ENCODE measurements around the gene DMRTB1. TPM values are rescaled to one million over a fixed set of nuclear protein-coding genes. Genes with fewer than 3 reads are reported as not detected.
A peak's percentile ranks its signal among the peaks of the same experiment; 100 is the strongest.

Gene DMRTB1
- total and polyA plus RNA-seq, 9 of the 15 experiments (the other 6 are each of a cell fraction or from before 2014, with no cell fraction given) = 0.06 to 0.35 (median 0.13) TPM; not detected in 3

DNA sequence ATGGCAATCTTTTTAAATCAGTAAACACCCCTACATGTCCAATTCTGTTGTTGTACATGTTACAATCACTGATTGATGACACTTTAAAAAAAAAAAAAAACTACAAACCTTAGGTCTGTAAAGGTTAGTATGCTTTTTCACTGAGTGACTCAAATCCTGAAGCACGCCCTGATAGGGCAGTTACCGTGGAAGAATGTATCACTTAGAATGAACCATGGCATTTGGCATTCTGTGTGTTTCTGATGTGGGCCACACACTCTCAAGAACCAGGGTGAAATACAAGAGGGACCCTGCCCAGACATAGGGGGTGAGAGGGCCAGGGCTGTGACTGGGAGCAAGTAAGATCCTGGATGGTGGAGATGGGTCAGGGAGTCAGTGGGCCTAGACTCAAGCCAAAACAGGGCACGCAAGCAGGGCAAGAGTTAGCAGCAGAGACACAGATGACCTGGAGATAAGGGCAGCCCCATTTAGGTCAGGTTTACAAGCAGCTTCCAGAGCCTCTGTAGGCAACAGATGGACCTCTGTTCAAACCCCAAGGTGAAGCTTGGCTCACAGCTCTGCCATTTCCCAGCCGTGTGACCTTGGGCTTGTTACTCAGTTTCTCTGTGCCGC lies 47.6 kb upstream of the DMRTB1 start:
- peaks cover 66 to 79% of the 10 kb centered on the region in 2 experiments for H3K27me3 ChIP-seq (ENCODE audit: control insufficient read depth in 2 of 2, insufficient read depth in 2 of 2, low read length in 2 of 2)
- no peak overlapping the region for H2AFZ ChIP-seq (ENCODE audit: low read depth, low read length)
- intact Hi-C loops (cut with micrococcal nuclease) = no loop called here
- FAIRE-seq (no peak), ATAC-seq (no peak), DNase-seq (ENCODE audit: extremely low read depth in 1 of 4, low spot score in 3 of 4) (no peak)
- H3K4me1 ChIP-seq (replicated peaks in 1 of 2; ENCODE audit: control insufficient read depth in 2 of 2, insufficient read depth in 2 of 2, low read length in 2 of 2) = no peaks in the 10 kb centered on the region; a peak in 1 of 5 replicates
- no peaks in the 10 kb centered on the region for H3K79me2 ChIP-seq (ENCODE audit: control insufficient read depth, insufficient read depth, low read length)
- H4K20me1 ChIP-seq (replicated peaks; ENCODE audit: control insufficient read depth, insufficient read depth, low read length) = peaks cover 8% of the 10 kb centered on the region
- ChIA-PET POLR2A (no interaction called here), CTCF (ENCODE audit: low intra/inter-chr PET ratio) (no interaction called here)
- WGBS (ENCODE audit: insufficient coverage, low coverage, missing lambda C conversion rate) = 1% methylated on average over 5 of the region's 5 CpGs
- no TSS peak for BruUV-seq (replicated peaks)
- H3K9me1 ChIP-seq (ENCODE audit: control insufficient read depth, insufficient read depth, low read length) = no peaks in the 10 kb centered on the region
- no peak overlapping the region for H3K4me3 ChIP-seq
- H3K27ac ChIP-seq (ENCODE audit: extremely low read depth, low read depth, low read length) = no peak overlapping the region
- in situ Hi-C loops (cut with MboI) = no loop called here
- H3K9ac ChIP-seq (ENCODE audit: insufficient read depth in 1 of 2, low read depth in 2 of 2, low read length in 2 of 2) = no peak overlapping the region
- H3K4me2 ChIP-seq (ENCODE audit: insufficient read depth, low read length) = no peak overlapping the region
- no peaks in the 10 kb centered on the region for H3K36me3 ChIP-seq (ENCODE audit: control insufficient read depth, insufficient read depth, low read length)
- H3K9me3 ChIP-seq (replicated peaks; ENCODE audit: control insufficient read depth, insufficient read depth, low read depth, low read length) = no peaks in the 10 kb centered on the region
- no peak for TF ChIP-seq TAF7 (tag; IDR thresholded peaks at IDR 0.05)
- no peak for TF ChIP-seq CHD1 (IDR thresholded peaks at IDR 0.05; ENCODE audit: low read length)
- TF ChIP-seq THRAP3 (IDR thresholded peaks at IDR 0.05; ENCODE audit: borderline replicate concordance) = no peak
- no peak for TF ChIP-seq TOE1 (IDR thresholded peaks at IDR 0.05; ENCODE audit: borderline replicate concordance)
- no peak for TF ChIP-seq TOE1 (CRISPR knock-in tag; IDR thresholded peaks at IDR 0.05; ENCODE audit: borderline replicate concordance, low read depth)
- TF ChIP-seq ZNF696 (CRISPR knock-in tag; conservative IDR thresholded peaks at IDR 0.05) = no peak
- TF ChIP-seq, protein P1, sequence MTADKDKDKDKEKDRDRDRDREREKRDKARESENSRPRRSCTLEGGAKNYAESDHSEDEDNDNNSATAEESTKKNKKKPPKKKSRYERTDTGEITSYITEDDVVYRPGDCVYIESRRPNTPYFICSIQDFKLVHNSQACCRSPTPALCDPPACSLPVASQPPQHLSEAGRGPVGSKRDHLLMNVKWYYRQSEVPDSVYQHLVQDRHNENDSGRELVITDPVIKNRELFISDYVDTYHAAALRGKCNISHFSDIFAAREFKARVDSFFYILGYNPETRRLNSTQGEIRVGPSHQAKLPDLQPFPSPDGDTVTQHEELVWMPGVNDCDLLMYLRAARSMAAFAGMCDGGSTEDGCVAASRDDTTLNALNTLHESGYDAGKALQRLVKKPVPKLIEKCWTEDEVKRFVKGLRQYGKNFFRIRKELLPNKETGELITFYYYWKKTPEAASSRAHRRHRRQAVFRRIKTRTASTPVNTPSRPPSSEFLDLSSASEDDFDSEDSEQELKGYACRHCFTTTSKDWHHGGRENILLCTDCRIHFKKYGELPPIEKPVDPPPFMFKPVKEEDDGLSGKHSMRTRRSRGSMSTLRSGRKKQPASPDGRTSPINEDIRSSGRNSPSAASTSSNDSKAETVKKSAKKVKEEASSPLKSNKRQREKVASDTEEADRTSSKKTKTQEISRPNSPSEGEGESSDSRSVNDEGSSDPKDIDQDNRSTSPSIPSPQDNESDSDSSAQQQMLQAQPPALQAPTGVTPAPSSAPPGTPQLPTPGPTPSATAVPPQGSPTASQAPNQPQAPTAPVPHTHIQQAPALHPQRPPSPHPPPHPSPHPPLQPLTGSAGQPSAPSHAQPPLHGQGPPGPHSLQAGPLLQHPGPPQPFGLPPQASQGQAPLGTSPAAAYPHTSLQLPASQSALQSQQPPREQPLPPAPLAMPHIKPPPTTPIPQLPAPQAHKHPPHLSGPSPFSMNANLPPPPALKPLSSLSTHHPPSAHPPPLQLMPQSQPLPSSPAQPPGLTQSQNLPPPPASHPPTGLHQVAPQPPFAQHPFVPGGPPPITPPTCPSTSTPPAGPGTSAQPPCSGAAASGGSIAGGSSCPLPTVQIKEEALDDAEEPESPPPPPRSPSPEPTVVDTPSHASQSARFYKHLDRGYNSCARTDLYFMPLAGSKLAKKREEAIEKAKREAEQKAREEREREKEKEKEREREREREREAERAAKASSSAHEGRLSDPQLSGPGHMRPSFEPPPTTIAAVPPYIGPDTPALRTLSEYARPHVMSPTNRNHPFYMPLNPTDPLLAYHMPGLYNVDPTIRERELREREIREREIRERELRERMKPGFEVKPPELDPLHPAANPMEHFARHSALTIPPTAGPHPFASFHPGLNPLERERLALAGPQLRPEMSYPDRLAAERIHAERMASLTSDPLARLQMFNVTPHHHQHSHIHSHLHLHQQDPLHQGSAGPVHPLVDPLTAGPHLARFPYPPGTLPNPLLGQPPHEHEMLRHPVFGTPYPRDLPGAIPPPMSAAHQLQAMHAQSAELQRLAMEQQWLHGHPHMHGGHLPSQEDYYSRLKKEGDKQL (CRISPR knock-in tag; IDR thresholded peaks at IDR 0.05; ENCODE audit: borderline replicate concordance) = 0 out of 2 replicates have a peak, but pooled peaks have one; percentile 17
- no peak for TF ChIP-seq ZZZ3 (IDR thresholded peaks at IDR 0.05)
- TF ChIP-seq, protein P2, sequence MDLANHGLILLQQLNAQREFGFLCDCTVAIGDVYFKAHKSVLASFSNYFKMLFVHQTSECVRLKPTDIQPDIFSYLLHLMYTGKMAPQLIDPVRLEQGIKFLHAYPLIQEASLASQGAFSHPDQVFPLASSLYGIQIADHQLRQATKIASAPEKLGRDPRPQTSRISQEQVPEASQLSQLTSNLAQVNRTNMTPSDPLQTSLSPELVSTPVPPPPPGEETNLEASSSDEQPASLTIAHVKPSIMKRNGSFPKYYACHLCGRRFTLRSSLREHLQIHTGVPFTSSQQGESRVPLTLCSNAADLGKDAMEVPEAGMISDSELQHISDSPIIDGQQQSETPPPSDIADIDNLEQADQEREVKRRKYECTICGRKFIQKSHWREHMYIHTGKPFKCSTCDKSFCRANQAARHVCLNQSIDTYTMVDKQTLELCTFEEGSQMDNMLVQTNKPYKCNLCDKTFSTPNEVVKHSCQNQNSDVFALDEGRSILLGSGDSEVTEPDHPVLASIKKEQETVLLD (IDR thresholded peaks at IDR 0.05) = no peak
- no peak for TF ChIP-seq NCOA1 (IDR thresholded peaks at IDR 0.05; ENCODE audit: low read depth)
- TF ChIP-seq NCOA4 (IDR thresholded peaks at IDR 0.05; ENCODE audit: partially characterized antibody) = no peak
- TF ChIP-seq SRSF9 (IDR thresholded peaks at IDR 0.05; ENCODE audit: borderline replicate concordance, low read depth, low read length) = no peak
- no peak for TF ChIP-seq ZNF79 (CRISPR knock-in tag; IDR thresholded peaks at IDR 0.05; ENCODE audit: low read depth)
- no peak for TF ChIP-seq BHLHE40 (IDR thresholded peaks at IDR 0.05; ENCODE audit: low read length)
- TF ChIP-seq, protein P3, sequence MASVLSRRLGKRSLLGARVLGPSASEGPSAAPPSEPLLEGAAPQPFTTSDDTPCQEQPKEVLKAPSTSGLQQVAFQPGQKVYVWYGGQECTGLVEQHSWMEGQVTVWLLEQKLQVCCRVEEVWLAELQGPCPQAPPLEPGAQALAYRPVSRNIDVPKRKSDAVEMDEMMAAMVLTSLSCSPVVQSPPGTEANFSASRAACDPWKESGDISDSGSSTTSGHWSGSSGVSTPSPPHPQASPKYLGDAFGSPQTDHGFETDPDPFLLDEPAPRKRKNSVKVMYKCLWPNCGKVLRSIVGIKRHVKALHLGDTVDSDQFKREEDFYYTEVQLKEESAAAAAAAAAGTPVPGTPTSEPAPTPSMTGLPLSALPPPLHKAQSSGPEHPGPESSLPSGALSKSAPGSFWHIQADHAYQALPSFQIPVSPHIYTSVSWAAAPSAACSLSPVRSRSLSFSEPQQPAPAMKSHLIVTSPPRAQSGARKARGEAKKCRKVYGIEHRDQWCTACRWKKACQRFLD (CRISPR knock-in tag; IDR thresholded peaks at IDR 0.05) = no peak

Measured in K562 (cell line).